ENCODE results near the gene LRP1B. TPM values are rescaled to one million over a fixed set of nuclear protein-coding genes. Genes with fewer than 3 reads are reported as not detected.

The LRP1B gene
- total RNA-seq, 1 experiment from 2014 or later, result not detected

DNA sequence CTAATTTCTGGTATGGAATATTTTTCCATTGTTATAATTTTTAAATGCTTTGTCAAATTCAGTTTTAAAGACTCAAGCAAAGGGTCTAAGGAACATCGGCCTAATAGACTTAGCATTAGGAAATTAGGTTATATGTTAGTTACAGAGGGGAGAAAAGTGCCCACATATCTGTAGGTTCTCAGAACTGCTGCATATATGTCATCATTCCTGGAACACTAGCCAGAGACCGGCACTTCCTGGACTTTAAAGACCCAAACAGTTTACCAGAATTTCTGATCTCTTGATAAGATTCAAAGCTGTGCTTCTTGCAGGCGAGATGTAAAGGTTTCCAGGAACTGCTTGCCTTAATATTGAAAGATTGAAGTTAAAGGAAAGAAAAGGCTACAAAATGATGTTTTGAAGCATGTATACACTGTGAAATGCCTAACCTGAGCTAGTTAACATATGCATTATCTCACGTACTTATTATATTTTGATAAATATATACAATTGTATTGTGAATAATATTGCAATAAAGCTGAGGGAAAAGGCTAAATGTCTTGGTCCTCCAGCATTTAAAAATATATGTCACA lies 993.6 kb downstream of the LRP1B start:
- DNase-seq (ENCODE audit: low read depth), result no peak

DNA sequence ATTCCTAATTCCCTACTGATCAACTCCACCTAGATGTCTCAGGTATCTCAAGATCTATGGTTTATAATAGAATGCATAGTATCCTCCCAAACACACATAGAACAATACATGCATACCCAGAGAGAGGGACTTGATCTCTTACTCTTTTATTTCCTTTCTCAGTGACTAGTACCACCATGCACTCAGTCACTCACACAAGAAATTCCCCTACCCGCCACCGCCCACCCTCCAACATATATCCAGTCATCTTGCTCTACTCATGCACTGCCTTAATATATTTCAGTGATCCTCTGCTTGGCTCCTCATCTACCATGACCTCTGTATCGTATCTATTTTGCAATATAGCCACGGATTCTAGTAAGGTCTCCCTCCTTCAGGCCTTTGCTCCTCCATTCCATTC lies 996.9 kb downstream of the LRP1B start:
- no peak for DNase-seq (ENCODE audit: low read depth)

GRCh38 chr2:141125432-141125831 lies 1005.4 kb downstream of the LRP1B start:
- no peak for DNase-seq (ENCODE audit: low read depth)

- no peak for DNase-seq (ENCODE audit: low read depth)
Observed at GRCh38 chr2:141118836-141119235, 1012.0 kb downstream of the LRP1B start.

DNA sequence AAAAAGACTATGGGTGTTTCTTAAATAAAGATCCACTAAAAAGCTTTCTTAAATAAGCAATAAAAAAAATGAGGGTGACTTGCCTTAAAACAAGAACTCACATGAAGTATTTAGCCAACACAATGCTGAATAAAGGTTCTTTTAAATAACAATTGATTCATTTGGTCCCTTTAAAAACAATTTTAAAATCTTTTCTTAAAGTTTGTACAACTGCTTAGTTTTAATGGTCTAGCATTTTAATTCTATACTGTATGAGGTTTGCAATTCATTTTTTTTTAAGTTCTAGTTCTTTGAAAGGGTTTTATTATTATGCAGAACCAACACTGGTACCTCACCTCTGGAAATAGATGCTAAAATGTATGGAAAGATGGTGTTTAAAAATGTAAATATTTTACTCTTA lies 1017.5 kb downstream of the LRP1B start:
- DNase-seq (ENCODE audit: low read depth), result no peak

DNA sequence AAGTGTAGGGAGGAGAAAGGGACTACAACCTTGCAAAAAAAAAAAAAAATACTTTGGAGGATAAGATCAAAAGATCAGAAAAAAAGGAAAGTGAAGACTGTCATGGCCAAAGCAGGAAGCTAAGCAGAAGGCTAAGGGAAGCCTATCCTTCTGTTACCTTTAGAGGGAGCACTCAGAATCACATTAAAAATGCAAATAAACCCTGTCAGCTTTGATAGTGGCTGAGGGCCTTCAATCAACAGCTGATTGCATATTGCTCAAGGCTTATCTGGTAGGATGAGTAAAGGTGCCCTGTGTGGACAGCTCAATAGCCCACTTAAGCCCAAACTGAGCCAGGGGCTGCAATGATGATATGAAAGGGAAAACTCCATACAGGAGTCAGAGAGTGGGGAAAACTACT lies 1021.2 kb downstream of the LRP1B start:
- peak; percentile 0 for DNase-seq (ENCODE audit: low read depth)

DNA sequence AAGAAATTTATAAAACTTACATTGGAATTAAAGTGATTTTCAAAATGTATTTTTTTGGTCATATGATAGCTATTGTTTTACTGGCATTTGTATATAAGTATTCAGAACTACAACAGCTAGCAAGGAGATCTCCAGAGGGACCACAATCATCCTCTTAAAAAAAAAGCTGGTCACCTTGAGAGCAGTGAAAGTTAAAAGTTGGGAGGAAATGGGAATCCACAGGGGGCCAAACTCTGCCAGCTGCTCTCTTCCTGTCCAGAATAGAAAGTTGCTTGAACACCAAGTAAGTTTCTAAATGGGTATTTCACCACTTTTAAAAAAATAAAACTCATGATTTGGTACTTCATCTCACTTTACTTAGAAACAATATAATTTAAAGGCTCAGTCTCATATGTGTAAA lies 1025.1 kb downstream of the LRP1B start:
- DNase-seq (ENCODE audit: low read depth), result no peak

DNA sequence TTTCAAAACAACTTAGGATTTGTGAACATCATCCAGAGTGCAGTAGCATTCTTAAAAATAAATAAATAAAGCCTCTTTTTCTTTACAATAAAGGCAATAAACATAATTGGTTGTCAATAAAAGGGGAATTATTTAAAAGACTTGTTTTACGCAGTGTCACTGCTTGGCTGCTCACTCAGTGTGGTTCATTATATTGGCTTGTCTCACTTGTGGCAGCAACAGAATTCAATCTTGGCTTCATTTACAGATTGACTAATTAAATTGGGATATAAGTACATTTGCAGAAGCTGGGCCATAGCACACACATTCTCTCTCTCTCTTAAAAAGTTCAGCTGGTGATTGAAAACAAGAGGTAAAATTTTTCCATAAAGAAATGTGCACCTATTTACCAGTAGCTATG lies 1027.6 kb downstream of the LRP1B start:
- no peak for DNase-seq (ENCODE audit: low read depth)

GRCh38 chr2:141079231-141079630 lies 1051.6 kb downstream of the LRP1B start:
- DNase-seq (ENCODE audit: low read depth), result no peak

GRCh38 chr2:141075753-141076152 lies 1055.1 kb downstream of the LRP1B start:
- no peak for DNase-seq (ENCODE audit: low read depth)

GRCh38 chr2:141068053-141068682 lies 1062.6 kb downstream of the LRP1B start:
- no peak for DNase-seq (ENCODE audit: low read depth)

GRCh38 chr2:141065042-141065441 lies 1065.8 kb downstream of the LRP1B start:
- DNase-seq (ENCODE audit: low read depth), result no peak

DNA sequence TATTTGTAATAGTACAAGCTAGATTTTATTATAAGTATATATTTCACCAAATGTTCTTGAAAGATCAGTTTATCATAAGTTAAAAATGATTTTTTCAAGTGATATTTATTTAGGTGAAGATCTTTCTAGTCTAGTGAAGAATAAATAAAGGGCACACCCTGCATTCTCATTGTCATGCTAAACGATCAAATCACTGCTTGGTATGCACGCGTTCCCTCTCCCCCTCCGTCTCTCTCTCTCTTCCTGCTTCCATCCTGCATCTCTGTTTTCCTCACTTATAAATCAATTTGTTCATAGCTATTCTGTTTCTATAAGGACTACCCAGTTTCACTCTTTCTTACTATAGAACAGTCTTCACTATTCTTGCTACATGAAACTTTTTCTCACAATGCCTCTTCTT lies 1067.4 kb downstream of the LRP1B start:
- DNase-seq (ENCODE audit: low read depth), result no peak

GRCh38 chr2:141062443-141062842 lies 1068.4 kb downstream of the LRP1B start:
- DNase-seq (ENCODE audit: low read depth), result no peak

DNA sequence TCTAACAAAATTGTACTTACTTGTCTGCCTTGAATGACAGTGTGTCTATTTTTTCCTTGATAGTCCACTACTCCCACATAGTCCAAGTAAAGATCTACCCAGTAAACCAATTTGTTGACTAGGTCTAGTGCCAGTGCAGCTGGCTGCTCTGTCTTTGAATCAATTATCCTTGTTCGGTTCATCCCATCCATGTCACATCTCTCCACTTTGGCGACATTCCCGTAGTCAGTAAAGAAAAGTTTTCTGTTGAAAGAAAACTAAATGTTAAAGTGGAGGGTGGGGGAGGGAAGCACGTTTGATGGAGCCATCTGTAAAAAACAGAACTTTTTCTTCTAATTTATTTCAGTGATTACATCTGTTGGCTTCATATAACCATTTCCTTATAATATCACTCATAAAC lies 1068.8 kb downstream of the LRP1B start:
- no peak for DNase-seq (ENCODE audit: low read depth)

DNA sequence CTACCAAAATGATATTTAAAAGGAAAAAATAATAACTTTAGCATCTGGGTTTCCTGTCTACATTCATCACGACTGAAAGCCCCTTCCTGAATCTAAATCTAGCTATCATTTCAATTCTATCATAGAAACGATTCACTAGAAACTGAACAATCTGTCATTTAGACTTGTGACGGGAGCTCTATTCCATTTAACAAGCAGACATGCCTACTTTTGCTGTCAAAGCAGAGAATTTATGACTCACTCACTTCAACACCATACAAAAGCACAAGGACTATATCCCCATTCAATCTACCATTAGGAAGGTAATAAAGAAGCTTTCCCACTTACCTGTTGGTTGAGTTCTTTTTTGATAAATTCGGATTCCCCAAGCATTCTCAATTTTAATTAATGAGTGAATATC lies 1072.3 kb downstream of the LRP1B start:
- DNase-seq (ENCODE audit: low read depth), result no peak

DNA sequence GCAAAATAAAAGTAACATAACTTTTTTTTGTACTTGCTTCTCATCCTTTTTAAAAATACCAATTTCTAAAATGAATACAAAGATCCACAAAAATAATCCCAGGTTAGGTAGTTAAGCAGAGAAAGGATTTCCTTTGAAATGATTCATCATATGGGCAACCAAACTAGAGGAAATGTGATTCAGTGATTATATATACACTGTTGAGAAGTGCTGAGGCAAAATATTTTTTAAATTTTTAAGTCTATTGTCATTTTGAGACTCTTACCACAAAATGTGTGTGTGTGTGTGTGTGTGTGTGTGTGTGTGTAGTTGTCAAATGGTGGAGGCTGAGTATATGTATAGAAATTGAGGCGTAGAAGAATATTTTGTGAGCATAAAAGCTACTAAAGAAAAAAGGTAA lies 1075.3 kb downstream of the LRP1B start:
- peak; percentile 2 for DNase-seq (ENCODE audit: low read depth)

DNA sequence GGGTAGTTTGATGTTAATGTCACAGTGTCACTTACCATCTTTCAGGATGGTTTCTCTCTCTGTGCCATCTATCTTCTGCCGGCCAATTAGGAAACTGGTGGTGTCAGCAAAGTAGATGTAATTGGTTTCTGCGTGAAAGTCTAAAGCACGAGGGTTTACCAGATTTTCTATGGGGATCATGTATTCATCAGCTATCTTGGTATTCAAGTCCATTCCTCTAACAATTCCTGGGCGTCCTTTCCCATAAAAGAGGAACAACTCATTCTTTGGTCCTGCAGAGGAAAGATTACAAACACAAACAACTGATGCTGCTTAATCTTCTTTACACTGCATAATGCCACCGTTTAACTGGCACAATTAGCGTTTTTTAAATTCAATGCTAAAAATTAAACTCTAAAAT lies 1081.9 kb downstream of the LRP1B start:
- DNase-seq (ENCODE audit: low read depth), result no peak

DNA sequence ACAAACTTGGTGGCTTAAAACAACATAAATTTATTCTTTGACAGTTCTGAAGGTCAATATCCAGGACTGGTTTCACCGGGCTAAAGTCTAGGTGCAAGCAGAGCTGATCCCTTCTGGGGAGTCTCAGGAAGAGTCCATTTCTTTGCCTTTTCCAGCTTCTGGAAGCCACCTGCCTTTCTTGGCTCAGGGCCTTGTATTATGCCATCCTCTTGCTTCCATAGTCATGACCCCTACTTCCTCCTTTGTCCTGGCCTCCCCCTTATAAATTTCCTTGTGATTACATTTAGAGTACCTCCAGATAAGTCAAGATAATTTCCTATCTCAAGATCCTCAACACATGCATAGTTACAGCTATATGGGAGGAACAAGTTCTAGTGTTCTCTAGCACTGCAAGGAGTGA lies 1089.5 kb downstream of the LRP1B start:
- no peak for DNase-seq (ENCODE audit: low read depth)

DNA sequence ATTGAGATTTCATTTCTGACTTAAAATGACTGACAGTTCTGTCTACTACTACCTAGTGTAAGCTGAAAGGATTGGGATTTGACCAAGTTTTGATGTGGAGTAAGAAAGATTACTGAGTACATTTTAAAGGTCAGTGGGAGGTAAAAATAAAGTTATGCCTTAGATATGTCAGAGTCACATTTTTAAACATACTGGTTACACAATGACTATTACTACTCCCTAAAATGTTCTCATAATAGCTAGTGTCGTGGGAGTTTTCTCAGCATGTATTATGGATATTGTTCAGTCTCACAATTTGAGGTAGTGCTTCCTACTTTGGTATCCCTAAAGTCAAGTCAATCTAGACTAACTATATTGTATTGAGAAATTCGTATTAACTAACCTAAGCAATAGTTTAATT lies 1092.5 kb downstream of the LRP1B start:
- DNase-seq (ENCODE audit: low read depth), result no peak

GRCh38 chr2:141037361-141037760 lies 1093.5 kb downstream of the LRP1B start:
- no peak for DNase-seq (ENCODE audit: low read depth)

- no peak for DNase-seq (ENCODE audit: low read depth)
Observed at GRCh38 chr2:141035846-141036420, 1094.9 kb downstream of the LRP1B start.

GRCh38 chr2:141029428-141030078 lies 1101.3 kb downstream of the LRP1B start:
- DNase-seq (ENCODE audit: low read depth), result no peak

Data from M059J (cell line).